ENCODE measurements around the gene RACK1.

- TF ChIP-seq CTCF (IDR thresholded peaks at IDR 0.05), result no peak
- no peak for TF ChIP-seq EZH2 (IDR thresholded peaks at IDR 0.05)
Measured at GRCh38 chr5:181265092-181265671, 21.5 kb upstream of the RACK1 start.

All from neural progenitor cell (in vitro differentiated cells).